ENCODE data around the gene HMGN2.

HMGN2 gene

GRCh38 chr1:26472320-26472900 lies at the start of gene HMGN2:
Gene HMGN2, plus strand, starts transcription at chr1:26472440. Its CDS starts 173 bp downstream, at chr1:26472613.
- no peak for TF ChIP-seq CTCF (conservative IDR thresholded peaks at IDR 0.05)

GRCh38 chr1:26429721-26430120 lies 42.5 kb upstream of the HMGN2 start:
- H3K27ac ChIP-seq, result no peak overlapping the region
- TF ChIP-seq CTCF (conservative IDR thresholded peaks at IDR 0.05), result no peak

More at GRCh38 chr1:26472320-26472900, at the start of gene HMGN2:
- H3K27ac ChIP-seq, result peak within 1 kb of the TSS; percentile 99

- no peak for TF ChIP-seq CTCF (conservative IDR thresholded peaks at IDR 0.05)
- peak within 1 kb of the TSS; percentile 73 for H3K27ac ChIP-seq
These were observed 40.1 kb upstream of the HMGN2 start, which contains the start of gene DHDDS for GRCh38 chr1:26431979-26432695. Gene DHDDS, plus strand, starts transcription at chr1:26432321. Its CDS starts 625 bp downstream, at chr1:26432946.

GRCh38 chr1:26432793-26433192 lies 39.4 kb upstream of the HMGN2 start:
- H3K27ac ChIP-seq, result peak overlapping the region; percentile 73
- TF ChIP-seq CTCF (conservative IDR thresholded peaks at IDR 0.05), result no peak

- H3K27ac ChIP-seq, result no peak overlapping the region
- no peak for TF ChIP-seq CTCF (conservative IDR thresholded peaks at IDR 0.05)
These were observed 38.0 kb upstream of the HMGN2 start for GRCh38 chr1:26434161-26434752.

- no peak overlapping the region for H3K27ac ChIP-seq
- no peak for TF ChIP-seq CTCF (conservative IDR thresholded peaks at IDR 0.05)
These were observed 34.2 kb upstream of the HMGN2 start for GRCh38 chr1:26438041-26438440.

GRCh38 chr1:26440259-26440658 lies 32.0 kb upstream of the HMGN2 start:
- no peak for TF ChIP-seq CTCF (conservative IDR thresholded peaks at IDR 0.05)
- no peak overlapping the region for H3K27ac ChIP-seq
